Measurements from ENCODE around the gene SLC22A17. TPM values are rescaled to one million over a fixed set of nuclear protein-coding genes. Genes with fewer than 3 reads are reported as not detected.

The SLC22A17 gene
- total RNA-seq, 1 donor from 2014 or later, result 12.1 TPM

DNA sequence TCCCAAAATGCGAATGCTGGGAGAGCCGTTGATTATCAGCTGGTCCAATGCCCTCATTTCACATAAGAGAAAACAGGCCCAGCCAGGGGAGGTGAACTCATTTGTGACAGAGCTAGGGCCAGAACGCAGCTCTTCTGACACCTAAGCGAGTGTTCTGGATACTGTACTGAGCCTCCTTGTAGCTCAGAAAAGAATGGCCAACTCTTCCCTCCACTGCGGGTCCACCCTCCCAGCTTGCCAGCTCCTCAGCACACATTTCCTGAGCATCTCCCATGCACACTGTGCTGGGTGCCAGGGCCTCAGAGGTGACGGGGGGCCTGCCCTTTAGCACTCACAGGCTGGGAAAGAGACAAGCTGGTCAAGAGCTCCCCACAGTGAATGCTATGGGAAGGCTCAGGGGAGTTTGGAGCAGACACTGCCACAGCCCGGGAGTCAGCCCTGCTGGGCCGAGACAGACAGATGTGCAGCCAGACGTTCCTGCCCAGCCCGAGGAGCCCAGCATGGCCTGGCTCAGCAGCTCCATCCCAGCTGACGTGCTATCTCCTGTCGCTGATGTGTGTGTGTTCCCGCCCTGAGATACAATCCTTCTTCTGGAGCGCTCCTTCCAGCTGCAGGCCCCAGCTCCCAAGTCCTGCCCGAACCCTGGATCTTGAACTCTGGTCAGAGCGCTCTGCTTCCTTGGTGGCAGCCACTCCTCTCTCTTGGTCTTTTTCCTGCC, 27.7 kb upstream of the SLC22A17 start:
- Histone ChIP-seq H3K36me3 (no peaks in the 10 kb centered on the region), H3K9me3 (no peaks in the 10 kb centered on the region), H3K27ac (no peak overlapping the region), H3K4me3 (no peak overlapping the region), H3K27me3 (no peaks in the 10 kb centered on the region), H3K4me1 (no peaks in the 10 kb centered on the region)
- TF ChIP-seq, protein P1, sequence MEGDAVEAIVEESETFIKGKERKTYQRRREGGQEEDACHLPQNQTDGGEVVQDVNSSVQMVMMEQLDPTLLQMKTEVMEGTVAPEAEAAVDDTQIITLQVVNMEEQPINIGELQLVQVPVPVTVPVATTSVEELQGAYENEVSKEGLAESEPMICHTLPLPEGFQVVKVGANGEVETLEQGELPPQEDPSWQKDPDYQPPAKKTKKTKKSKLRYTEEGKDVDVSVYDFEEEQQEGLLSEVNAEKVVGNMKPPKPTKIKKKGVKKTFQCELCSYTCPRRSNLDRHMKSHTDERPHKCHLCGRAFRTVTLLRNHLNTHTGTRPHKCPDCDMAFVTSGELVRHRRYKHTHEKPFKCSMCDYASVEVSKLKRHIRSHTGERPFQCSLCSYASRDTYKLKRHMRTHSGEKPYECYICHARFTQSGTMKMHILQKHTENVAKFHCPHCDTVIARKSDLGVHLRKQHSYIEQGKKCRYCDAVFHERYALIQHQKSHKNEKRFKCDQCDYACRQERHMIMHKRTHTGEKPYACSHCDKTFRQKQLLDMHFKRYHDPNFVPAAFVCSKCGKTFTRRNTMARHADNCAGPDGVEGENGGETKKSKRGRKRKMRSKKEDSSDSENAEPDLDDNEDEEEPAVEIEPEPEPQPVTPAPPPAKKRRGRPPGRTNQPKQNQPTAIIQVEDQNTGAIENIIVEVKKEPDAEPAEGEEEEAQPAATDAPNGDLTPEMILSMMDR (IDR thresholded peaks at IDR 0.05), result no peak
- ATAC-seq (no peak), DNase-seq (no peak)
- intact Hi-C loops (cut with DNase I), result no loop called here

DNA sequence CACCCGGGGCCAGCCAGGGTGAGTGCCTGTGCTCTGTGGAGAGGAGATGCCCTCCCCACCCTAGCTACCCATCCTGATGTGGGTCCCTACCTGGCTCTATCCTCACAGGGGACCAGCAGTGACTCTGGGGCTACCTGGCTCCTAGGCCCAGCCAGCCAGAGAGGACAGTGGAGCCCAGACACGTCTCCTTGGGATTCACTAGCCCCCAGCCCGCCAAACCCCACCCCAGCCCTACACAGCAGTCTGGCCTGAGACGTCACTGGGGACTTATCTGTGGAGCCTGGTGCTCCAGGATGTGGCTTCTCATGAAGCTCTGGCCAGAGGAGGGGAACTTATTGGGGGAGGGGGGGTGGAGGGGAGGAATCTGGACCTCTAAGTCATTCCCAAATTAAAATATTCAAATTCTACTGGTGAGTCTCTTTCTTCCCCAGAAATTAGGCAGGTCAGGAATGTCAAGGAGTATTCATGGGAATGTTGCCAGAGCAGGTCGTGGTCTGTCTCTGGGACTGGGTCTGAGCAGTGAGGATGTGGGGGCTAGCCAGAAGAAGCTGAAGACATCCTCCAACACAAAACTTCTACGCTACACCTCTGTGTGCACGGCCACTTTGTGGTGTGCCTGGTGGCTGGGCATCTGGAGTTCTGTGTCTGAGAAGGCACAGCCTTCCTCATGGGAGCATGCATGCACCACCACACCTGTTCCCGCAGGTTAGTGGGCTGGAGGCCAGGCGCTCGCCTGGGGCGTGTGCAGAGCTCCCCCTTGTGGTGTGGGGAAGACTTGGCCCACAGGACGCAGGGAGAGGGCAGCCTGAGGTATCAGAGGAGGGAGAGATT, 26.9 kb upstream of the SLC22A17 start:
- Histone ChIP-seq H3K9me3 (no peaks in the 10 kb centered on the region), H3K27me3 (no peaks in the 10 kb centered on the region), H3K4me3 (no peak overlapping the region), H3K27ac (no peak overlapping the region), H3K4me1 (no peaks in the 10 kb centered on the region), H3K36me3 (no peaks in the 10 kb centered on the region)
- TF ChIP-seq, protein P1 (IDR thresholded peaks at IDR 0.05), result peak; percentile 91
- ATAC-seq (peak; percentile 94), DNase-seq (peak; percentile 88)
- intact Hi-C loops (cut with DNase I), result loop anchor here (5.0 kb wide), 1 partner anchor 52 kb away; no protein-coding TSS in a partner anchor

DNA sequence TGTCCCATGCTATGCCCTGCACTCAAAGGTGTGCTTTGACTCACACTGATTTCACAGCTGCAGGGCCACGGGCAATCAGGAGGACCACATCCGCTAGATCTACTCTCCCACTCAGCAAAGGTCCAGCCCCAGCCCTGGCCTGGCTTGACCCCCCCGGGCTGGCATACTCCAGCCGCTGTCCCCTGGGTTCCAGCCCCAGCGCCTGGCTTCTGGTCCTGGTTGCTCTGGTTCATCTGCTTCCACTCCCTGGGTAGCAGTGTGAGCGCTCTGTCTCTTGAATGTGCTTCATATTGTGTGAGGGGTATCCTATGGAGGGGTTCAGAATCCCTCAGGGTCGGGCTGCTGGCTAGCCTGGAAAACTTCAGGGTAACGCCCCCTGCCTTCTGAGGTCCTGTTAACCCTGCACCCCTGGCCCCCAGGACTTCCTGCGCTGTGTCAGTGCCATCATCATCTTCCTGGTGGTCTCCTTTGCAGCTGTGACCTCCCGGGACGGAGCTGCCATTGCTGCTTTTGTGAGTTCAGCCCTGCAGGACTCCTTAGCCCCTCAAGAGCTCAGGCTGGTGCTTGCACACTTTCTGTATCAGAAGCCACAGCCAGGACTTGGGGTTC, 26.0 kb upstream of the SLC22A17 start:
- intact Hi-C loops (cut with DNase I), result loop anchor here (5.0 kb wide), 1 partner anchor 51 kb away; no protein-coding TSS in a partner anchor
- no peaks in the 10 kb centered on the region for H3K36me3 ChIP-seq
- DNase-seq (no peak), ATAC-seq (no peak)
- H3K27me3 ChIP-seq, result no peaks in the 10 kb centered on the region
- no peaks in the 10 kb centered on the region for H3K9me3 ChIP-seq
- no peak overlapping the region for H3K27ac ChIP-seq
- TF ChIP-seq, protein P1 (IDR thresholded peaks at IDR 0.05), result no peak
- H3K4me3 ChIP-seq, result no peak overlapping the region
- no peaks in the 10 kb centered on the region for H3K4me1 ChIP-seq

DNA sequence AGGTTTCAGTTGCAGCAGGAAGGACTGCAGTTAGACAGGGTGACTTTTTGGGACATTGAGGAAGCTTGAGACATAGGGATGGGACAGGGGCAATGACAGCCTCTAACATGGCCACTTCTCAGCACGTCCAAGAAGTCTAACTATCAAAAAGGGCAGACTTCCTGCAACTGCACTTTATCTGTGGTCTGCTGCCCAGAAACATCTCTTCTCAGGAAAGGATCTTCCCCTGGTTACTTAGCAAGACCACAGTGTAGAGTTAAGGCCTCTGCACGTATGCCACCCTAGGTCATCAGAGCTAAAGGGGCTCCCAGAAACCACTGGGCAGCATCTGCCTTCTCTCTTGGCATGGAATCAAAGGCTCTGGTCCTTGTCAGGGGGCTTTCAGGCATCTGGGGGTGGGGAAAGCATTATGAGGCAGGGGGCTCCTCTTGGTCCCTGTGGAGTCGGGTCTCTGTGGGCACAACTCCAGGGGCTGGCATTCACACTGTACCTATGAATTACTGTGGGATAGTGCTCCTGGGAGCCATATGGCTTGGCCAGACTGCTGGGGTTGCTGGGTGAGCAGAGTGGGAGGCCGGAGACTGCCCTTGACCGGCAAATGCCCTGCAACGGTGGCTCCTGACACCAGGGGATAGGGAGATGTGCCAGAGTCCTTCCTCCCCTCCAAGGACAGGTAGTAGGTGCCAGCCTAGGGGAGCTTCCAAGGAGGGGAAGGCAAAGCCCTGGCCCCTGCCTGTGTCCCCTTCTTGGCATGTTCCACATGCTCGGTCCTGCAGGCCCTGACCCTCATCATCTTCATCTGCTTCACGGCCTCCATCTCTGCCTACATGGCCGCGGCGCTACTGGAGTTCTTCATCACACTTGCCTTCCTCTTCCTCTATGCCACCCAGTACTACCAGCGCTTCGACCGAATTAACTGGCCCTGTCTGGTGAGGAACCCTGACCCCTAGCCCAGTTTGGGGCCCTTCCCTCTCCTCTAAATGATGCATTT, 25.2 kb upstream of the SLC22A17 start:
- DNase-seq (no peak), ATAC-seq (no peak)
- Histone ChIP-seq H3K9me3 (no peaks in the 10 kb centered on the region), H3K36me3 (no peaks in the 10 kb centered on the region), H3K4me1 (no peaks in the 10 kb centered on the region), H3K27me3 (no peaks in the 10 kb centered on the region), H3K27ac (no peak overlapping the region), H3K4me3 (no peak overlapping the region)
- intact Hi-C loops (cut with DNase I), result loop anchor here (5.0 kb wide), 1 partner anchor 51 kb away; no protein-coding TSS in a partner anchor
- TF ChIP-seq, protein P1 (IDR thresholded peaks at IDR 0.05), result no peak

DNA sequence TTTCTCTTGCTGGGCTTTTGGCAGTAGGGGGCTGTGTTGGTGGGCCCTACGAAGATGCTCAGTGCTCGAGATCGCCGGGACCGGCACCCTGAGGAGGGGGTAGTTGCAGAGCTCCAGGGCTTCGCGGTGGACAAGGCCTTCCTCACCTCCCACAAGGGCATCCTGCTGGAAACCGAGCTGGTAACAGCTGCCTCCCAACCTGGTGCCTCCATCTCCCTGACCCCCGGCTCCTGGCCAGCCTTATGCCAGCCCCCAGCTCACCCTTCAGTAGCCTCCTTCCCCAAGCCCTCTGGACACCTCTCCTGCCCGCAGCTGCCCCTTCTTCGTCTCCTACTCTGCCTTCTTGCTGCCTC, 24.5 kb upstream of the SLC22A17 start:
- intact Hi-C loops (cut with DNase I), result loop anchor here (5.0 kb wide), 1 partner anchor 50 kb away; no protein-coding TSS in a partner anchor
- H3K4me1 ChIP-seq, result no peaks in the 10 kb centered on the region

More for the DNA sequence above, 24.5 kb upstream of the SLC22A17 start:
- H3K27ac ChIP-seq, result no peak overlapping the region
- no peaks in the 10 kb centered on the region for H3K27me3 ChIP-seq
- no peak for ATAC-seq
- TF ChIP-seq, protein P1 (IDR thresholded peaks at IDR 0.05), result no peak
- DNase-seq, result no peak
- H3K36me3 ChIP-seq, result no peaks in the 10 kb centered on the region
- H3K4me3 ChIP-seq, result no peak overlapping the region
- H3K9me3 ChIP-seq, result no peaks in the 10 kb centered on the region
